Effector CD4-positive, alpha-beta T cell (primary cell): ENCODE results near the gene ACOX2.
"Not testable (repeated sequence)": the region's sequence is repeated elsewhere in the genome, so short reads cannot be mapped to it uniquely, and the experiment has no call there.

Experiments used
- DNase-seq: peaks from one replicate; pipeline ENCODE4 v3.0.0-alpha.2; 2020

ACOX2 gene

DNA sequence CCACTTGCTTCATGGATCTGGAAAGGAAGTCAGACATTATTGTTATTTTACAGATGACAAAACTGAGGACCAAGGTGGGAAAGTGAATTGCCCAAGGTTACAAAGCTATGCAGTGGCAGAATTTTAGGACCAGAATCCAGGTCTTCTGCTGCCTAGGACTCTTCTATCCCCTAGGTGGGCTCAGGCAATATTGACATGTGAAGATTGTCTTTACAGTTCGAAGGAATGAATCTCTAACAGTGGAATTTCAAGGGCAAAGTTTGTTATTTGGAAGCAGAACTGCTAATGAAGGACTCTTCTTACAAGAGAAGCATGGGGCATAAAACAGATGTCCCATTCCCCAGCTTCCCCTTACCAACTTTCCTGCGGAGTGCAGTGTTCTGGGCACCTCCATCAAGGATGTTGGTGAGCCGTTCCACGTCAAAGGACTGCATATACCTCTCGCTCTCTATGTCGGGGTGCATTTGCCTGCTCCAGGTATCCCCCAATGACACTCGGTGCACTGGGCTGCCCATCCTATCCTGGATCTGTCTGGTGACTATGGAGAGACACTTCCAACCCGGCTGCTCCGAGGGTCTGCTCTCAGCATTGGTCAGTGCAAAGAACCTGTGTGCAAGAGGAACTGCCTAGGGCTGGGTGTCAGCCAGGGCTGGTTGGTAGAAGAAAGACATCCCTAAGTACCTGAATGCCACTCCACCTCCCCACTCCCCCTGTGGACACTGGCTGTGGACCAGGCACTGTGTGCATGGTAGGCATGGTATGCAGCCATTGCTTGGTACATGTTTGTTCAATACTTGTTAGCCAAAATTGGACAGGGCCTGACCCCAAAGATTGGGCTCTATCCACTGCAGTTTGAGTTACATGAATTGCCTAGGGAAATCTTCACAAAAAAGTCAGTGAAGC lies 2.1 kb downstream of the ACOX2 start:
- DNase-seq, result no peak

DNA sequence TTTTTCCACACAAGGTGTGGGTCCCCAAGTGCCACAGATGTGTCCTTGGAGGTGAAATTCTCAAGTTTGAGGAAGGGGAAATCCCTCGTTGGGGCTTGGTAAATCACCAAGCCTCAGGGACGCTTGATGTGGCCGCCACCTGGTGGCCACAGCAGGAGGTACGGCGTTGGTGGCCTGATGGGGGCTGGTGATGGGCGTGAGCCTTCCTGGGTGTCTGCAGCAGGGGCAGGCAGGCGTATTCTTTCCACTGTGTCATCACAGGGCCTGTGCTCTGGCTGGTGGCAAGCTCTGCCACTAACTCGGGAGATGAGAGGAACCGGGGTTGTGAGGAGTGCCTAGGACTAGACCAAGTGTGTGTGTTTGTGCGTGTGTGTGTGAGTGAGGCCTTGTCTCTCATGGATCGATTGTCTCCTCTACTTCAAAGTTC lies 4.2 kb downstream of the ACOX2 start:
- peak; percentile 60 for DNase-seq

- DNase-seq, result no peak
Observed at GRCh38 chr3:58531956-58532355, 5.0 kb downstream of the ACOX2 start.

GRCh38 chr3:58531555-58531954 lies 5.4 kb downstream of the ACOX2 start:
- DNase-seq, result no peak

DNA sequence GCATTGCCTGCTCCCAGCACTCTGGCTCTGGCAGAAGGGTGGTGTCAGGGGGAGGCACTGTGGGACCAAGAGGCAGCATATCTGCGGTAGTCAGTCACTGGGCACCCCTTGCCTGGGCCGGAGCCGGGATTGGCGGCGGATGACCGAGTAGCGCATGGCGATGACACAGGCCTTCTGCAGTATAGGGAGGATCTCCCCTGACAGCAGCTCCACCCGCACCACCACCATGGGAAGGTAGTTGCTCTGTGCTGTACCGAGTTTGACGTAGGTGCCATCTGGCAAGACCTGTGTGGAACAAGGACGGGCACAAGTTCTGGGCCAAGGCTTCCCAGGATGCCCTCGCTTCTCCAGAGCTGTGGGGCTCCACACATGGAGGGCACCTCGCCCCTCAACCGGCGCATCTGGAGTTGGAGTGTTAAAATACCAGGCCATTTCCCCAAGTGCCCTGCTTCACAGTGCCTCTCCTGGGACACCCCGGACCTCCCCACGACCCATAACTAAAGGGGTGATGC lies 6.6 kb downstream of the ACOX2 start:
- DNase-seq, result no peak

DNA sequence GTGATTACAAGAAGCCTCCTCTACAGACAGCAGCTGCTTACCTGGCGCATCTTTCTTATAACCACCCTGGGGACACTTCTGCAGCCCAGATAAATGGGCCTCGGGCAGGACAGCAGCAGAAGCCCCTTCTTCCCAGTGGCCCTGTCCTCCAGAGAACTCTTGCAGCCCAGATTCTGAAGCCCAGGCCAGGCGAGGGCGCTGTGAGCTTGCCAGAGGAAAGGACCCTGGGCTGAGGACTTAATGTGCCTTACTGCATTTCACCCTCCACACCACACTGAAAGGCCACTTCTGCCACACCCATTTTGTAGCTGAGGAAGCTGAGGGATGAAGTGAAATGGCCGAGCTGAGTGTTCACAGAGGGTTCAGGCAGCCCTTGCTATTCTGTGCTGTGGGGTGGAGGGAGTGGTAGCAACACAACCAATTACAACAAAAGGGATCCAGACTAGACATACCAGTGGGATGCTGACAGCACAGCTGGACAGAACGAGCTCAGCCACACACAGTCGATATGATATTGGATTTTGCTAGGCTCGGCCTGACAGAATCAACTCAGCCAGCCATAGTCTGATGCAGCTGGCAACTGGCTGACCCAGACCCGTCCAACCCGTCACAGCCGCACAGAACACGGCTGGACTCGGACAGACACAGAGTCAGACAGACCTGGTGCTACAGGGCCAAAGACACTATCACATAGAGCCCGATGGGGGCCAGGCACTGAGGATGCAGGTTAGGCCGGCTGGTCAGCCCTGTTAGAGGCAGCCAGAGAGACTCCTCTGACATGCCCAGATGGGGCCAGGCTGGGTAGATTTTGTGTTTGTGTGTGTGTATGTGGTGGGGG lies 7.3 kb downstream of the ACOX2 start:
- DNase-seq, result no peak

GRCh38 chr3:58528629-58529028 lies 8.4 kb downstream of the ACOX2 start:
- no peak for DNase-seq

DNA sequence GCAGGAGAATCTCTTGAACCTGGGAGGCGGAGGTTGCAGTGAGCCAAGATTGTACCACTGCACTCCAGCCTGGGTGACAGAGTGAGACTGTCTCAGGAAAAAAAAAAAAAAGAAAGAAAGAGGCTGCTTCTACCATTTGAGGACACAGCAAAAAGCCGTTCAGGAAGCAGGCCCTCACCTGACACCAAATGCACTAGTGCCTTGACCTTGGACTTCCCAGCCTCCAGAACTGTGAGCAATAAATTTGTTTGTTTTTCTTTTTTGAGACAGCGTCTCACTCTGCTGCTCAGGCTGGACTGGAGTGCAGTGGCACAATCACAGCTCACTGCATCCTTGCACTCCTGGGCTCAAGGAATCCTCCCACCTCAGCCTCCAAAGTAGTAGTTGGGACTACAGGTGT lies 9.6 kb downstream of the ACOX2 start:
- not testable (repeated sequence) for DNase-seq

- DNase-seq, result no peak
Observed at GRCh38 chr3:58526515-58526957, 10.5 kb downstream of the ACOX2 start.

DNA sequence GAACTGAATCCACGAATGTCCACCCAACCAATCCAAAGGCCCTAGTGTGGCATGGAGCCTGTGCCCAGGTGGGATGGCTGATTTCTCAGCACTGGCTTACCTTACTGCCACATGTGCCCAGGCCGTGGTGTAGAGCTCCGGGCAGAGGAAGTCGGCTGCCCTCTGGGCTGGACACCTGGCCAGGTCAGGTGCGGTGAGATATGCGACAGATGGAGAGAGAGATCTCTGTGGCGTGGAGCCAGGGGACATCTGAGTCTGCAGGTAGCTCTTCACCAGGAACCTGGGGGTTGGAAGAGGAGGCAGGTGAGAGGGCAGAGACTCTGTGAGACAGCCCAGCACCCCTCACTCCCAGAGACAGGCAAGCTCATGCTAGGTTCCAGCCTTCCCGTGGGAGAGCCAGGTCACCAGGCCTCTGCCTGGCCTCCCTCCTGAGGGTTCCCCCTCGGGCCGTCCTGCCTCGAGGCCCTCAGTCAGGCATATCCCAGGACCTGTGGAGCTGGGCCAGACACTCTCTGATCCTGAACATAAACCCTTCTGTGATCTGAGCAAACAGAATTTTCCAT lies 12.6 kb downstream of the ACOX2 start:
- DNase-seq, result no peak

DNA sequence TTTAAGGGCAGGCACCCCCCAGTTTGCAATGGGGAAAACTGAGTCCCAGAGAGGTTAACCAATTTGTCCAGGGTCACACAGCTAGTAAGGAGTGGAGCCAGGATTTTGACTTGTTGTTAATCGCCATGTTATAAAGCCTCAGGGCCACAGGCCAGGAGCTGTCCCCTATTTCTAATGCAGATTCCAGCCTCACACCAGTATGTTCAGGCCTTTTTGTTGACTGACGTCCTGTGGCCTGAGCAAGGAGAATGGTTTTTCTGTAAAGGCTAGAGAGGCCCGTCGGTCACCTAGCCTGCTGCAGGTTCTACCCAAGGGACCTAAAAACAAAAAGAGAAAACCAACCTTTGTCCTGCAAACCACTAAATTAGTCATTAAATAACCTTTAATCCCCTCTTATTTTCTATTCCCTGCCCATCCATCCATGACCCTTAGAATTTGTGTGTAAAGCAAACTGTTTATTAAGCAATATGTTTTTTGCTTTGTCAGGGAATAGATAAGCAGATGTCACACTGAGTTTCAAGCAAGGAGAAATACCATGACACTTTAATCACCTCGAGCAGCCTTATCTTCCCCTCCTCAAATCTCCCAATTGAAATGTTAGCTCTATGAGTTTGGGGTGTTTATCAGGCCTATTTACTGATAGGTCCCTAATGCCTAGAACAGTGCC lies 14.1 kb downstream of the ACOX2 start:
- DNase-seq, result no peak

DNA sequence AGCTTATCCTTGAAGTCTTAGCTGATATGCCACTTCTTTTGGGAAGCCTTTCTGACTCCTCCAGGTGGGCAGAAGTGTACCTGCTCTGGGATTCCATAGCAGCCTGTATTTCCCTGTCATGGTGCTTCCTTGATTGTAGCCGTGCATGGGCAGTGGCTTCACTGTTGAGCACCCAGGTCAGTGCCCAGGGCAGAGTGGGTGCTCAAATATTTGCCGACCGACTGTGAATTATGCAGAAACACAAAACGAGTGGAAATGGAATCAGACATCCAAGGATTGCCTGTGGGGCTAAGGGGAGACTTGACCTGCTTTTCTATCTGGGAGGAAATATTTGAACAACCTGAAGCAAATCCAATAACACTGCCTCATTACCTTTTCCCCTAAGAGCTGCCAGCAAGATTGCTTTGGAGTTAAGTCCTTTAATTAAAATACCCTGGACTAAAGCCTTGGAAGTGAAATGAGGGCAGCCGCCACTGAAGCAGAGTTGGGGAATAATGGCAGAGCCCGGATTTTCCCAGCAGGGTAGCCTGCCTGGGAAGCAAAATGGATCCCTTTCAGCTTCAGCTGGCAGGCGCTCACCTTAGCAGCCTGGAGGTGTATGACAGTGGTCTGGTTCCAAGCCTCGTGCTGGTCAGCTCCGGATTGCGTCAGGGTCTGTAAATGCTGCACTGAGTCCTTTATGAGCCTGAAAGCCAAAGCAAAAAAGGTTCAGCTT lies 14.9 kb downstream of the ACOX2 start:
- no peak for DNase-seq

DNA sequence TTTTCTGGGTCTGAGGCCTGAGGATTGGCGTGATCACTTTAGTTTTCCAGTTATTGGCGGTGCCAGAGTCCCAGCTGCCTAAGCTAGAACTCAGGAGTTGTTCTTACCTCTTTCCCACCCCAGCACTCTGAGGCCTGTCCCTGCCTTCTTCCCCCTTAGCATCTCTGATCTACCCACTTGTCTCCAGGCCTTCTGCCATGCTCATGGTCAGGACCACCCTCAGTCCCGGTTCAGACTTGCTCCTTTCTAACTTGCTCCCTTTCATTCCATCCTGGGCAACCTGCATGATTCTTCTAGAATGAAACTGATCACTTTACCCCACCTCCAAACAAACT lies 15.7 kb downstream of the ACOX2 start:
- DNase-seq, result no peak

DNA sequence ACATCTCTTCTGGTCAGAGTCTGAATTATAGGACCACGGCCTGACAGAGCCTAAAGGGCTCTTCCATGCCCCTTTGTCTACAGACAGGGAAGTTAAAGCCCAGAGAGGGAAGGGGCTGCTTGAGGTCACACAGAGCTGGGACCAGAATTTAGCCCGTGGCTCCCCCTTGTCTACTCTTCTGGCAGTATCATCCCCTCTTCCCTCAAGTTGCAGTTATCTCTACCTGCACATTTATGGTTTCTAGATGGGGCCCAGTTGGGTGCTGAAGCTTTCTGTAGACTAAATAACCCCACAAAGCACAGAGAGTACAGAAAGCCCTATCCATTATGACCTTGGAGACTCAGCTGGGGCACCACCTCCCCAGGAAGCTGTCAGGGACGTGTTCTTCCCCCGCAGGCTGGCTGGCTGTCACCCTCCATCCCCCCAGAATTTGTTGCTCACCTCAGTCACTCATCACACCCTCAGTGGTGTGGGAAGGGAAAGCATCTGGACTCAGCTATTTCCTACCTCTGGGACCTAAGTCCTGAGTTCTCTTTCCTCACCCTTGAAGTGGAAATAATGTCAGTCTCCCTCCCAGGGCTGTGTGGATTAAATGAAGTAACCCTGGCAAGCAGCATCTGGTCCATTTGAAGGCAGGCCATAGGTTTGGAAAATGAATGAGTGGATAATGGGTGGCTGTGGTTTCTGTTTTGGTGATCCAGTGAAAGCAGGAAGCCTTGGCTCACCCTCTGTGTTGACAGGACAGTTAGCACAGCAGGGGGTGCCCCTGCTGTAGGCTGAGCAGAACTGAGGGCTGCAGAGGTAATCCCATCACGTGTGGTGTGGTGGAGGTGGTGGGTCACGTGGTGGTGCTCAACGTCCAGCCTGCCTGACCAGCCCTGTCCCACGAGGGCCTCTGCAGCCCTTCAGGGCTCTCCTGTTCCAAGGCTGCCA lies 16.3 kb downstream of the ACOX2 start:
- no peak for DNase-seq

DNA sequence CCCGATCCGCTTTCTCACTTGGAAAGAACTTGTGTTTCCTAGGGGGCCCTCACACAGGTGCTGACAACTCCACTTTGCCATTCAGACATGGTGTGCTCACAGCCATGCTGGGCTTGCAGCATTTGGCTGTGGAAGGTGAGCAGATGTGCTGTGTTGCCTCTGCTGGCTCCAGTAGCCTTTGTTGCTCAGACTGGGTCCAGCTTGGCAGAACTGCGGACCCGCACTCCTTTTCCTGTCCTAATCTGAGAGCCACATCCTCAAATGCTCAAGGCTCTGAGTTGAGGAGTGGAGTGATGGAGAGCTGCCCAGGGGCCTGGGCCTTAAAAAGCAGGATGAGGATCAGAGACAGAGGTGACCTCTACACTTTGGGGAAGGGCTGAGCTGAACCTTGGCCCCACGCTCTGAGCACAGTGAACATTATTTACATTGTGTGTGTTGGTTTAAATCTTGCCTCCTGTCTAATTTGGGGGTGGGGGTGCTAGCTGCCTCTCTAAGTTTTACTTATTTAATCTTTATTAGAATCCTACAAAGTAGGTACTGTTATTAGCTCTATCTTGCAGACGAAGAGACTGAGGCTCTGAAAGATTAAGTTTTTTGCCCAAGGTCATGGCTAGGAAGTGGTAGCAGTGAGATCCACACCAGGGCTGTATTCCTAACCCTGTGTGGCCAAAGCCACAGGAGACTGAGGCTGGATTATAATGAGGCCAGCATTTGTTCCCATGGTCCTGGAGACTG lies 17.2 kb downstream of the ACOX2 start:
- no peak for DNase-seq

GRCh38 chr3:58518291-58518789 lies 18.6 kb downstream of the ACOX2 start:
- no peak for DNase-seq

DNA sequence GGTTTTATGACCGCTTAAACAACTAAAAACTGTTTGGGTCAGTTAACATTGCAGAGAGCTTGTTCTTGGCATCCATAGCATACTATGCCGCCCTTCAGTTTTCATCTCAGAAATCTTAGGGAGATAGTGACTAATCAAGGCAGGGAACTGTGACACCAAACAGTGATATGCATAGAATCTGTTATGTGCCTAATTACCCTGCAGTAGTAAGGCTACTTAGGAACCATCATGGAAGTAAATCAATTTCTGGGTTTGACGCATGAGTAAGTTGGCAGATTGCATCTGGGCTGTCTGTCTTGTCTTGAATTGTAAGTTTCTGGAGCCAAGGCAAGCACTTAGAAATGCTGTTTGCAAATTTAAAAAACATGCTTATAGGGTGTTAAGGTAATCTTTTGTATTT lies 22.6 kb downstream of the ACOX2 start:
- DNase-seq, result no peak

DNA sequence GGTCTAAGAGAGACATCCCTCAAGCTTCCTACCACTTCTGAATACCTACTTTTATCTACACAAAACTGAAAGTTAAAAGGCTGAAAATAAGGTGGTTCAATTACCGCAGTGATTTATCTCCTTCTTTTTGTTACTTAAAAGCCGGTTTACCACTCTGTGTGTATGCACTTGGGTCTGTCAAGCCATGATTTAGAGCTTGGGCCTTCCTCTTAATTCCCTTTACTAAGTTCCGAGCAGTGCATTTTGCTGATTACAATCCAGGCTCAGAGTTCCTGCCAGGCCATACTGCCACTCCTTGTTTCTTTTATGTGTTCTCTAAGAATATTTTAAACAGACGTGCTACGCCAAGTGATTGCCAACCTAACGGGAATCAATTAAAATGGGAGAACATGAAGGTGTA lies 28.6 kb downstream of the ACOX2 start:
- DNase-seq, result no peak

DNA sequence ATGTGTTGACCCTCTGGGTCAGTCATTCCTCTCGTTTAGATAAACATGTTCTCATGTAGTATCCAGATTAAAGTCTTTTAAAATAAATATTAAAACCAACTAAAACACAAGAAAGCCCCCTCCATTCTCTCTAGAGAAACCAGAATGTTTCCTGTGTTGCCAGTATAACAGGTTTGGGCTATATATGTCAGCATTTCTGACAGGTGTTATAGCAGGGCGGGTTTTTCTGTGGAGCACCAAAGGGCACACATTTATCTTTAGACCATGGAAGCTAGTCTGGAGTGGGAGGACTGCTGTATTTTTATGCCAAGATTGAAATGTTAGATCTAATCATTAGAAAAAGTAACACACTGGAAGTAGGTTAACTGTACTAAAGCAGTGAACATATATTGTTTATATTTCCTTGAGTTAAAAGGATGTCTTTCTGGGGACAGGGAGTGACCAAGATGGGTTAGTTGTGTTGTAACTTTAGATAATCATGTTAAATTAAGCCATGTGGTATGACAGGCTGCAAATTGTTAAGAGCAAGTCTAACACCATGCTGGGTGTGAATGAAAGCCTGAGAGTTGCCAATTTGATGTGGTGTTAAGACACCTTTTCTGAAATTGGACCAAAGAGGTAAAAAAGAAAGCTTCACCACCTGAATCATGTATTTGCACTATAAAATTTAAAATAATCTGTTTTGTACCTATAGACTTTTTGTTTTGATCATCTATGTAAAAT lies 29.5 kb downstream of the ACOX2 start:
- DNase-seq, result no peak
